IMR-90 (cell line): ENCODE results near the gene TTLL12. TPM values are rescaled to one million over a fixed set of nuclear protein-coding genes. Genes with fewer than 3 reads are reported as not detected.

Experiments
- ATAC-seq: fragments of 200-7000 bp; cut with Tn5 transposase; 2 replicates; pipeline ENCODE4 v1.9.1; 2020; ENCODE audit warnings: low read depth, mild to moderate bottlenecking, moderate library complexity
- BruUV-seq: library from RNA; stranded (reverse); fragments of 400-500 nt; replicated peaks from 2 replicates; lab custom pipeline; 2021; lab: Mats Ljungman, UMichigan
- CTCF ChIA-PET: fragments of 300-600 bp; formaldehyde crosslinking; extraction: SDS; loops from one replicate; lab custom pipeline; 2021; ENCODE audit warnings: antibody characterized with exemption; lab: Yijun Ruan, JAX
- POLR2A ChIA-PET: fragments of 300-600 bp; sonication (Branson Sonifier 250); formaldehyde crosslinking; loops from one replicate; lab custom pipeline; 2022; ENCODE audit warnings: antibody characterized with exemption; ENCODE audit not compliant: unreplicated experiment; lab: Charles Lee
- DNase-seq: peaks from one replicate; pipeline ENCODE4 v3.0.0; 2013
- H2AFZ ChIP-seq: replicated peaks from 2 replicates; pipeline ENCODE3; 2013; ENCODE audit warnings: low read length, mild to moderate bottlenecking; ENCODE audit not compliant: poor library complexity
- H2AK5ac ChIP-seq: 2 replicates; pipeline ENCODE4 v1.6.1; 2013; ENCODE audit warnings: low read depth, low read length, inconsistent platforms
- H2AK9ac ChIP-seq: replicated peaks from 2 replicates; pipeline ENCODE3; 2013; ENCODE audit warnings: mild to moderate bottlenecking, low read depth, low read length, moderate library complexity; ENCODE audit not compliant: poor library complexity
- H2BK120ac ChIP-seq: 2 replicates; pipeline ENCODE4 v1.6.1; 2013; ENCODE audit warnings: low read depth, low read length, inconsistent platforms
- H2BK15ac ChIP-seq: 3 replicates; pipeline ENCODE4 v1.6.1; 2013; ENCODE audit warnings: low read depth, low read length, inconsistent platforms
- H2BK20ac ChIP-seq: 2 replicates; pipeline ENCODE4 v1.6.1; 2013; ENCODE audit warnings: low read depth, mild to moderate bottlenecking, inconsistent platforms, low read length, moderate library complexity
- H2BK5ac ChIP-seq: 2 replicates; pipeline ENCODE4 v1.6.1; 2013; ENCODE audit warnings: mild to moderate bottlenecking, low read depth, low read length, inconsistent platforms; ENCODE audit not compliant: poor library complexity, severe bottlenecking
- H3K14ac ChIP-seq: replicated peaks from 2 replicates; pipeline ENCODE4 v1.6.1; 2013; ENCODE audit warnings: low read depth, low read length, inconsistent platforms
- H3K18ac ChIP-seq: 2 replicates; pipeline ENCODE4 v1.6.1; 2013; ENCODE audit warnings: low read depth, low read length, control low read depth
- H3K23ac ChIP-seq: 2 replicates; pipeline ENCODE4 v1.6.1; 2013; ENCODE audit warnings: low read depth, low read length, inconsistent platforms
- H3K27ac ChIP-seq: 2 replicates; pipeline ENCODE4 v1.5.1; 2013; ENCODE audit warnings: mild to moderate bottlenecking, control low read depth, low read length; ENCODE audit not compliant: insufficient read depth
- H3K27me3 ChIP-seq: 2 replicates; pipeline ENCODE4 v1.6.1; 2013; ENCODE audit warnings: low read length; ENCODE audit not compliant: control insufficient read depth, insufficient read depth
- H3K36me3 ChIP-seq: 2 replicates; pipeline ENCODE4 v1.6.1; 2013; ENCODE audit warnings: low read length, mixed read lengths; ENCODE audit not compliant: control insufficient read depth, insufficient read depth
- H3K4ac ChIP-seq: 2 replicates; pipeline ENCODE4 v1.6.1; 2013; ENCODE audit warnings: low read depth, low read length, inconsistent platforms
- H3K4me1 ChIP-seq: 2 replicates; pipeline ENCODE4 v1.6.1; 2013; ENCODE audit warnings: low read length, mixed read lengths; ENCODE audit not compliant: control insufficient read depth, insufficient read depth
- H3K4me2 ChIP-seq: 2 replicates; pipeline ENCODE4 v1.6.1; 2013; ENCODE audit warnings: low read depth, mild to moderate bottlenecking, control low read depth, low read length, moderate library complexity
- H3K4me3 ChIP-seq: 2 replicates; pipeline ENCODE4 v1.5.1; 2013; ENCODE audit warnings: low read depth, mild to moderate bottlenecking, control low read depth, low read length, moderate library complexity; ENCODE audit not compliant: insufficient read depth
- H3K56ac ChIP-seq: 2 replicates; pipeline ENCODE4 v1.6.1; 2013; ENCODE audit warnings: low read length, inconsistent platforms; ENCODE audit not compliant: insufficient read depth; ENCODE audit errors: extremely low read depth
- H3K79me1 ChIP-seq, 2 experiments: 2 replicates each; pipeline ENCODE4 v1.6.1; 2013; ENCODE audit warnings: low read length in 2 of 2, inconsistent platforms in 1 of 2, low read depth in 1 of 2
- H3K9ac ChIP-seq: 2 replicates; pipeline ENCODE4 v1.6.1; 2013; ENCODE audit warnings: low read depth, low read length, control low read depth
- H3K9me1 ChIP-seq: 2 replicates; pipeline ENCODE4 v1.6.1; 2013; ENCODE audit warnings: low read length, inconsistent platforms; ENCODE audit not compliant: insufficient read depth
- H3K9me3 ChIP-seq: 2 replicates; pipeline ENCODE4 v1.6.1; 2013; ENCODE audit warnings: low read length; ENCODE audit not compliant: control insufficient read depth, insufficient read depth
- H4K20me1 ChIP-seq: 2 replicates; pipeline ENCODE4 v1.6.1; 2013; ENCODE audit warnings: low read length, inconsistent platforms; ENCODE audit not compliant: insufficient read depth
- H4K5ac ChIP-seq: 2 replicates; pipeline ENCODE4 v1.6.1; 2013; ENCODE audit warnings: mild to moderate bottlenecking, low read depth, low read length, control low read depth
- H4K8ac ChIP-seq, 2 experiments: 2 replicates each; pipeline ENCODE4 v1.6.1; 2013; ENCODE audit warnings: low read depth in 2 of 2, low read length in 2 of 2, control low read depth in 1 of 2, inconsistent platforms in 1 of 2
- H4K91ac ChIP-seq: 2 replicates; pipeline ENCODE4 v1.6.1; 2013; ENCODE audit warnings: low read depth, low read length, inconsistent platforms; ENCODE audit not compliant: insufficient read depth
- POLR2A ChIP-seq: IDR thresholded peaks from 2 replicates; pipeline ENCODE4 v1.6.1; 2012; ENCODE audit warnings: mild to moderate bottlenecking, low read depth, low read length
- WGBS, 2 experiments: methylation state at CpG; one replicate each; pipeline versions ENCODE4 v1.1.5 to v1.1.7; 2013; ENCODE audit warnings: missing lambda C conversion rate in 2 of 2; ENCODE audit not compliant: insufficient read length in 1 of 2; ENCODE audit errors: extremely low coverage in 2 of 2; 5-methylcytosine and 5-hydroxymethylcytosine counted together
- dilution Hi-C: fragments of 300-500 bp; cut with HindIII; formaldehyde crosslinking; loops from one replicate; pipeline ENCODE4 v1.14.3; 2018; ENCODE audit warnings: low sequenced_read_pairs; ENCODE audit not compliant: unreplicated experiment
- in situ Hi-C: fragments of 300-500 bp; cut with MboI; formaldehyde crosslinking; loops from 3 replicates; pipeline ENCODE4 v1.14.3; 2019; ENCODE audit warnings: low sequenced_read_pairs, inconsistent platforms, mixed read lengths
- intact Hi-C: fragments of 100-400 bp; cut with micrococcal nuclease; formaldehyde crosslinking; loops from 2 replicates; pipeline ENCODE4 v1.10.0; 2022
- polyA plus RNA-seq, 3 experiments: library from polyadenylated mRNA; depleted of rRNA; stranded (reverse); fragments of >200 nt; gene quantifications; 2 replicates each; pipeline ENCODE4 v1.2.3, GENCODE V29; 2012; ENCODE audit warnings: low replicate concordance in 1 of 3
- total RNA-seq: library from RNA; depleted of rRNA; stranded (reverse); fragments of >200 nt; gene quantifications from 2 replicates; pipeline ENCODE4 v1.2.3, GENCODE V29; 2012

The TTLL12 gene
- total and polyA plus RNA-seq, 2 of the 4 experiments (the other 2 are of a cell fraction): 20.9 to 30.1 TPM

GRCh38 chr22:43153899-43154298, 33.0 kb downstream of the TTLL12 start:
- no peak overlapping the region for H4K91ac ChIP-seq
- intact Hi-C loops: no loop called here
- BruUV-seq: TSS peak; percentile 26

More at GRCh38 chr22:43153899-43154298, 33.0 kb downstream of the TTLL12 start:
- 89% methylated on average over 2 of the region's 9 CpGs; no CpG with 5 or more reads in 1 of the 2 experiments for WGBS, 2 experiments
- Histone ChIP-seq H3K36me3 (peaks cover 2% of the 10 kb centered on the region; the same call in 1 of the 2 replicates), H3K9ac (no peak overlapping the region), H3K27ac (no peak overlapping the region), H3K23ac (no peak overlapping the region), H2AK5ac (no peak overlapping the region), H2AFZ (no peak overlapping the region), H2BK20ac (no peak overlapping the region), H2AK9ac (no peak overlapping the region), H3K56ac (no peak overlapping the region), H4K8ac (no peak overlapping the region), H3K27me3 (no peaks in the 10 kb centered on the region), H3K4me2 (no peak overlapping the region), H3K9me3 (no peaks in the 10 kb centered on the region), H3K18ac (no peak overlapping the region), H3K9me1 (peaks cover 13% of the 10 kb centered on the region; the same call in 1 of the 2 replicates), H3K4ac (no peak overlapping the region), H3K4me1 (peaks cover 11% of the 10 kb centered on the region), H2BK120ac (no peak overlapping the region), H3K14ac (no peak overlapping the region), H4K20me1 (peaks cover 43% of the 10 kb centered on the region), H2BK5ac (no peak overlapping the region), H4K5ac (no peak overlapping the region), H3K4me3 (no peak overlapping the region), H2BK15ac (no peak overlapping the region), H3K79me1 (peaks cover 14 to 70% of the 10 kb centered on the region in 2 experiments)
- DNase-seq (no peak), ATAC-seq (no peak)
- CTCF ChIA-PET: no interaction called here
- in situ Hi-C loops: no loop called here
- dilution Hi-C loops: no loop called here
- no peak for TF ChIP-seq POLR2A
- POLR2A ChIA-PET: no interaction called here
